Measurements from ENCODE around the gene ZCCHC9.

The ZCCHC9 gene

GRCh38 chr5:81360640-81361039 is 59.3 kb downstream of the ZCCHC9 start:
- DNase-seq: no peak

GRCh38 chr5:81361600-81361999 is 60.2 kb downstream of the ZCCHC9 start:
- no peak for DNase-seq

Measured in activated CD8-positive, alpha-beta memory T cell treated with anti-CD3 and anti-CD28 coated beads, Interleukin-2, amount 50 U/mL, for 4 hours (primary cell).